A549 treated with RU486 at 1 μM for 4 hours (cell line): Measurements from ENCODE around the gene MAP7D3. TPM values are rescaled to one million over a fixed set of nuclear protein-coding genes. Genes with fewer than 3 reads are reported as not detected.

Source experiments
- total RNA-seq: library from RNA; stranded (reverse); fragments of 200-300 nt; extraction: Qiagen RNA extraction; gene quantifications from 5 replicates; pipeline ENCODE4 v1.2.3, GENCODE V29; 2022; ENCODE audit warnings: low read depth

MAP7D3 gene, protein sequence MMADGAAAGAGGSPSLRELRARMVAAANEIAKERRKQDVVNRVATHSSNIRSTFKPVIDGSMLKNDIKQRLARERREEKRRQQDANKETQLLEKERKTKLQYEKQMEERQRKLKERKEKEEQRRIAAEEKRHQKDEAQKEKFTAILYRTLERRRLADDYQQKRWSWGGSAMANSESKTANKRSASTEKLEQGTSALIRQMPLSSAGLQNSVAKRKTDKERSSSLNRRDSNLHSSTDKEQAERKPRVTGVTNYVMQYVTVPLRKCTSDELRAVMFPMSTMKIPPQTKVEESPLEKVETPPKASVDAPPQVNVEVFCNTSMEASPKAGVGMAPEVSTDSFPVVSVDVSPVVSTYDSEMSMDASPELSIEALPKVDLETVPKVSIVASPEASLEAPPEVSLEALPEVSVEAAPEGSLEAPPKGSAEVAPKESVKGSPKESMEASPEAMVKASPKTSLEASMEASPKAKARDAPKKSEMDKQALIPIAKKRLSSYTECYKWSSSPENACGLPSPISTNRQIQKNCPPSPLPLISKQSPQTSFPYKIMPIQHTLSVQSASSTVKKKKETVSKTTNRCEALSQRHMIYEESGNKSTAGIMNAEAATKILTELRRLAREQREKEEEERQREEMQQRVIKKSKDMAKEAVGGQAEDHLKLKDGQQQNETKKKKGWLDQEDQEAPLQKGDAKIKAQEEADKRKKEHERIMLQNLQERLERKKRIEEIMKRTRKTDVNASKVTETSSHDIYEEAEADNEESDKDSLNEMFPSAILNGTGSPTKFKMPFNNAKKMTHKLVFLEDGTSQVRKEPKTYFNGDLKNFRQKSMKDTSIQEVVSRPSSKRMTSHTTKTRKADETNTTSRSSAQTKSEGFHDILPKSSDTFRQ
- 11.4 to 17.0 TPM (median 13.1 TPM) in 5 replicates for total RNA-seq

DNA sequence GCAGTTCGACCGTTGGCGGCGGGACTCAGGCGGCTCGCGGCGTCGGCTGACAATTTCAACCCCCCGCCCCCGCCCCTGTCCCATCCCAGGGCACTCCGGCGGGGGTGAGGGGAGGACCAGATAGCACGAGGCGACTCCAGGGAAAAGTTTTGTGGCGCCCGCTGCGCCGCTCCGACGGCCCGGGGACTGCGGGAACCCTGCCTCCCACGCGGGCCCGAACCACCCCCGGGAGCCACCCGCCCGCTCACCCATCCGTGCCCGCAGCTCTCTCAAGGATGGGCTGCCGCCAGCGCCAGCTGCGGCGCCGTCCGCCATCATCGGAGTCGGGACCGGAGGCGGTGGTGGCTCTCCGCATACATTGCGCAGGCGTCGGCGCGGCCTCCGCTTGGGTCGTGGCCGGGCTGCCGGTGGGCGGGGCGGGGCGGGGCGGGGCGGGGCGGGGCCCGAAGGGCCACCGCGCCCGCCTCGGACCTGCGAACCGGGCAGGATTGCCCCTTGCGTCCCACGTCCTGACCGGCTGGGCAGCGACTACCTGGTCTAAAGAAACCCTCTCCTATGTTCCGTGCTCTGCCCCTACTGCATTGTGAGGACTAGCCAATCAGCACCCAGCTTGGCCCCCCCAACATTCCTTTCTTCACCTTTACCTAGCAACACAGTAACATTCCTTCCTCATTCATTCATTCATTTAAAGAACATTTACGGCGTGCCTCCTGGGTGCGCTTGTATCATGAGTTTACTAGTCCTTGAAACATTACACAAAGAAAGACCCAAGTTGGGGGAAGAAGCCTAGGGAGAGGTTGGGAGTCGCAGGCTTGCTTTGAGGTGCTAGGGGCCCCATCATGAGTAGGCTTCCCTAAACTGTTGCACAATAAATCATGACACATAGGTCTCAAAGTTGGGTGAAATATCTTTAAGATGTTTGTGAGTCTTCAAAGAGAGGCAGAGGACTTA, at the start of gene MAP7D3:
TSS of gene MAP7D3 (minus strand) at position 360 of the 951 bp plus-strand sequence. CDS start at position 318, 42 bp downstream.

GRCh38 chrX:136300721-136301120, 49.5 kb upstream of the MAP7D3 start, which contains the start of gene ADGRG4:
ADGRG4 (plus strand) TSS chrX:136300963; CDS start chrX:136308778, 7,815 bp downstream.

Other genes with a start within 250 kb of the MAP7D3 start
- gene FHL1, start 103.9 kb downstream of the MAP7D3 start, total RNA-seq: 21.8 to 26.5 TPM (median 24.0 TPM) in 5 replicates
- not detected in 5 replicates for gene ADGRG4, start 49.6 kb upstream of the MAP7D3 start, total RNA-seq
- not detected in 5 replicates for gene BRS3, start 236.5 kb upstream of the MAP7D3 start, total RNA-seq
- 47.4 to 73.8 TPM (median 61.2 TPM) in 5 replicates for gene HTATSF1, start 246.2 kb upstream of the MAP7D3 start, total RNA-seq